Measurements from ENCODE around the gene SF3B6.
"Not testable (repeated sequence)": the region's sequence is repeated elsewhere in the genome, so short reads cannot be mapped to it uniquely, and the experiment has no call there.

SF3B6 gene

GRCh38 chr2:24105816-24106215 is 29.7 kb upstream of the SF3B6 start:
- no peak for DNase-seq (ENCODE audit: insufficient read length, low spot score)
- no peak for FAIRE-seq
- TF ChIP-seq, protein P1, sequence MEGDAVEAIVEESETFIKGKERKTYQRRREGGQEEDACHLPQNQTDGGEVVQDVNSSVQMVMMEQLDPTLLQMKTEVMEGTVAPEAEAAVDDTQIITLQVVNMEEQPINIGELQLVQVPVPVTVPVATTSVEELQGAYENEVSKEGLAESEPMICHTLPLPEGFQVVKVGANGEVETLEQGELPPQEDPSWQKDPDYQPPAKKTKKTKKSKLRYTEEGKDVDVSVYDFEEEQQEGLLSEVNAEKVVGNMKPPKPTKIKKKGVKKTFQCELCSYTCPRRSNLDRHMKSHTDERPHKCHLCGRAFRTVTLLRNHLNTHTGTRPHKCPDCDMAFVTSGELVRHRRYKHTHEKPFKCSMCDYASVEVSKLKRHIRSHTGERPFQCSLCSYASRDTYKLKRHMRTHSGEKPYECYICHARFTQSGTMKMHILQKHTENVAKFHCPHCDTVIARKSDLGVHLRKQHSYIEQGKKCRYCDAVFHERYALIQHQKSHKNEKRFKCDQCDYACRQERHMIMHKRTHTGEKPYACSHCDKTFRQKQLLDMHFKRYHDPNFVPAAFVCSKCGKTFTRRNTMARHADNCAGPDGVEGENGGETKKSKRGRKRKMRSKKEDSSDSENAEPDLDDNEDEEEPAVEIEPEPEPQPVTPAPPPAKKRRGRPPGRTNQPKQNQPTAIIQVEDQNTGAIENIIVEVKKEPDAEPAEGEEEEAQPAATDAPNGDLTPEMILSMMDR (IDR thresholded peaks at IDR 0.05; ENCODE audit: insufficient read depth, missing control alignments), result no peak

DNA sequence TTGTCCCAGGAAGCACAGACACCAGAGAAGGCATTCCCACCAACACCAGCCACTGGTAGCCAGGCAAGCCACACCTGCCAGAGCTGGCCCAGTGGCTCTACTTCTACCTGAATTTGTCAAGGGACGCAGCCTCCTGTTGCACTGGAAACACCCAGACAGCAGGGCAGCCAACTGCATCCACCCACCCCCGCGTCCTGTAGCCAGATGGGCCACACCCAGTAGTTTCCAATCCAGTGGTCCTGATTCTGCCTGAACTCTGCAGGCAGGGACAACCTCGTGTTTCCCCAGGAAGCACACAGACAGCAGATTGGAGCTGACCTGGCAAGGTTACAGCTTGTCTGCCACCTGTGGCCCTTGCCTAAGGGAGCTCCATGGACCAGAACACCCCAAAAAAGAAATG is 28.8 kb upstream of the SF3B6 start:
- DNase-seq (ENCODE audit: insufficient read length, low spot score) (no peak), FAIRE-seq (no peak)
- TF ChIP-seq, protein P1 (IDR thresholded peaks at IDR 0.05; ENCODE audit: insufficient read depth, missing control alignments), result no peak

DNA sequence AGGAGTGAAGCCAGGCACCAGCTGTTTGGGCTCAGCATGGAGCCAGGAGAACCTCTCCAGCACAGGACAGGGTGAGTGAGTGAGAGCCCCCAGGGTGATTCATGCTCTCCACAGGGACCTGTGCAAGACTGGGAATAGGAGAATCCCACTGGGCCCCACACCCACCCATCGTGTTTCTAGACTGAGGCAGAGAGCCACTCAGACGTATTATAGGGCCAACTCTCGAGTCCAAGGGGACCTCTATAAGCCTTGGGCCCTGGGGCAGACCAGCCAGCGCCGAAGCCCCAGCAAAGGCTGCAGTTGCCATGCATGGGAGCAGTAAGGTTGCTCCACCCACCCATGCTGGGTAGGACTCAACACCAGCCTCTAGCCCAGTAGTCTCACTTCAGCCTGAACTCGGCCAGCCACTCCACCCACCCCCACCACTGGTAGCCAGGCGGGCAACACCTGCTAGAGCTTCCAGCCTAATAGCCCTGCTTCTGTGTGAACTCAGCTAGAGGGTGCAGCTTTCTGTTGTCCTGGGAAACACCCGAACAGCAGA is 28.1 kb upstream of the SF3B6 start:
- no peak for DNase-seq (ENCODE audit: insufficient read length, low spot score)
- TF ChIP-seq, protein P1 (IDR thresholded peaks at IDR 0.05; ENCODE audit: insufficient read depth, missing control alignments), result no peak
- FAIRE-seq, result no peak

GRCh38 chr2:24102677-24103076 is 26.6 kb upstream of the SF3B6 start:
- FAIRE-seq, result no peak
- TF ChIP-seq, protein P1 (IDR thresholded peaks at IDR 0.05; ENCODE audit: insufficient read depth, missing control alignments), result no peak

GRCh38 chr2:24101992-24102391 is 25.9 kb upstream of the SF3B6 start:
- FAIRE-seq (no peak), DNase-seq (ENCODE audit: insufficient read length, low spot score) (no peak)
- TF ChIP-seq, protein P1 (IDR thresholded peaks at IDR 0.05; ENCODE audit: insufficient read depth, missing control alignments), result no peak

More at GRCh38 chr2:24102677-24103076, 26.6 kb upstream of the SF3B6 start:
- no peak for DNase-seq (ENCODE audit: insufficient read length, low spot score)

GRCh38 chr2:24100732-24101131 is 24.6 kb upstream of the SF3B6 start:
- not testable (repeated sequence) for DNase-seq (ENCODE audit: insufficient read length, low spot score); FAIRE-seq

GRCh38 chr2:24095171-24095677 is 19.1 kb upstream of the SF3B6 start:
- FAIRE-seq; DNase-seq (ENCODE audit: insufficient read length, low spot score): not testable (repeated sequence)

GRCh38 chr2:24093270-24093669 is 17.1 kb upstream of the SF3B6 start:
- FAIRE-seq; DNase-seq (ENCODE audit: insufficient read length, low spot score): not testable (repeated sequence)

DNA sequence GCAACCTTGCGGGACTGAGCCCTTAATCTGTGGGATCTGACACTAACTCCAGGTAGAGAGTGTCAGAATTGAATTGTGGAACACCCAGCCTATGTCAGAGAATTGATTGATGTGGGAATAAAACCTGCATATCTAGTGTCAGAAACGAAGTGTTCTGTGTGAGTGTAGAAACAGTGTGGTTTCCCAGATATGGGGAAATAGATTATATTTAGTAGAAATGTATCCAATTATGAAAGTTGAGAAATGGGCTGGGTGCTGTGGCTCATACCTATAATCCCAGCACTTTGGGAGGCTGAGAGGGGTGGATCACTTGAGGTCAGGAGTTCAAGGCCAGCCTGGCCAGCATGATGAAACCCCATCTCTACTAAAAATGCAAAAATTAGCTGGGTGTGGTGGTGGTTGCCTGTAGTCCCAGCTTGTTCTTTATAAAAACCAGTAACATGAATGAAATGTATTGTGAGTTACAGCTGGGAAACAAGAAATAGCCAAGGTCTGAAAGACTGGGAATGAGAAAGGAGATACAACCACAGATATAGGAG is 12.8 kb upstream of the SF3B6 start:
- DNase-seq (ENCODE audit: insufficient read length, low spot score) (no peak), FAIRE-seq (no peak)
- TF ChIP-seq, protein P1 (IDR thresholded peaks at IDR 0.05; ENCODE audit: insufficient read depth, missing control alignments), result no peak
